ENCODE measurements around the gene GTPBP1. TPM values are rescaled to one million over a fixed set of nuclear protein-coding genes. Genes with fewer than 3 reads are reported as not detected.

GTPBP1 gene
- polyA plus RNA-seq, 1 of the 3 experiments (the other 2 are of a cell fraction): 15.2 TPM

GRCh38 chr22:38768036-38768435 lies 62.3 kb downstream of the GTPBP1 start:
- ChIA-PET CTCF (interaction anchor here (0.9 to 4.1 kb wide), 12 partner anchors 9 to 367 kb away, joined by 3 to 47 read pairs (median 10); partner anchors contain the start of genes CBX6 and NPTXR), POLR2A (no interaction called here)
- Histone ChIP-seq H3K4me3 (ENCODE audit: low read depth in 2 of 2, low read length in 1 of 2) (no peak overlapping the region), H3K9ac (no peak overlapping the region), H3K4me2 (no peak overlapping the region), H3F3A (replicated peaks; ENCODE audit: insufficient read depth) (no peaks in the 10 kb centered on the region), H3K79me2 (ENCODE audit: insufficient read depth) (no peaks in the 10 kb centered on the region), H3K27ac (ENCODE audit: low read depth in 2 of 2, low read length in 1 of 2) (no peak overlapping the region), H2AFZ (ENCODE audit: low read depth) (no peak overlapping the region), H4K20me1 (ENCODE audit: insufficient read depth) (no peaks in the 10 kb centered on the region), H3K4me1 (ENCODE audit: control insufficient read depth in 1 of 2, insufficient read depth in 2 of 2, low read depth in 1 of 2, low read length in 1 of 2) (peaks cover 0 to 3% of the 10 kb centered on the region in 2 experiments; a peak in 1 of 4 replicates), H3K9me3 (no peaks in the 10 kb centered on the region), H3K36me3 (replicated peaks in 1 of 2; ENCODE audit: control insufficient read depth in 1 of 2, insufficient read depth in 2 of 2, low read length in 1 of 2) (no peaks in the 10 kb centered on the region), H3K9me2 (no peaks in the 10 kb centered on the region), H3K27me3 (ENCODE audit: insufficient read depth) (no peaks in the 10 kb centered on the region)
- 86% methylated on average over 11 of the region's 11 CpGs for WGBS (ENCODE audit: low lambda C conversion rate)
- DNase-seq: no peak
- TF ChIP-seq FOXJ3 (CRISPR knock-in tag; IDR thresholded peaks at IDR 0.05): no peak
- TF ChIP-seq GABPA (IDR thresholded peaks at IDR 0.05; ENCODE audit: low read depth): no peak
- TF ChIP-seq USF1 (IDR thresholded peaks at IDR 0.05; ENCODE audit: borderline replicate concordance, low read depth): no peak
- no peak for TF ChIP-seq TCF12 (IDR thresholded peaks at IDR 0.05)
- TF ChIP-seq TAF1 (IDR thresholded peaks at IDR 0.05; ENCODE audit: borderline replicate concordance, low read depth, low read length): no peak
- TF ChIP-seq RFX5 (IDR thresholded peaks at IDR 0.05; ENCODE audit: low read length): no peak
- no peak for TF ChIP-seq USF2 (IDR thresholded peaks at IDR 0.05; ENCODE audit: borderline replicate concordance, low read depth, low read length)
- no peak for TF ChIP-seq RXRA (IDR thresholded peaks at IDR 0.05; ENCODE audit: borderline replicate concordance, low read depth)
- no peak for TF ChIP-seq MXI1 (IDR thresholded peaks at IDR 0.05; ENCODE audit: low read depth, low read length)
- TF ChIP-seq SMC3 (IDR thresholded peaks at IDR 0.05; ENCODE audit: low read depth, low read length): no peak
- TF ChIP-seq EZH2phosphoT487 (IDR thresholded peaks at IDR 0.05; ENCODE audit: borderline replicate concordance, low read depth): no peak
- no peak for TF ChIP-seq NRF1 (IDR thresholded peaks at IDR 0.05; ENCODE audit: low read depth, low read length)
- no peak for TF ChIP-seq IRF3 (IDR thresholded peaks at IDR 0.05; ENCODE audit: low read depth, low read length)
- no peak for TF ChIP-seq ELF1 (IDR thresholded peaks at IDR 0.05)
- TF ChIP-seq GATA2 (CRISPR knock-in tag; IDR thresholded peaks at IDR 0.05): no peak
- no peak for TF ChIP-seq POLR2AphosphoS5 (IDR thresholded peaks at IDR 0.05; ENCODE audit: low read depth, low read length)
